Ovary (tissue), 3 donors: ENCODE data around the gene GRHL3.

ENCODE experiments used
- POLR2A ChIP-seq: fragments of 450-650 bp; IDR thresholded peaks from one replicate; pipeline ENCODE4 v1.6.1; 2017; ENCODE audit warnings: antibody characterized with exemption, mild to moderate bottlenecking, moderate library complexity
- TF ChIP-seq, protein P1 (sequence below), 3 donors: fragments of 450-650 bp in 2 of 3; fragments of 200-600 bp in 1 of 3; IDR thresholded peaks; one replicate each; pipeline versions ENCODE4 v1.5.1 to v1.8.0; 2016 to 2022; ENCODE audit warnings: antibody characterized with exemption in 3 of 3, mild to moderate bottlenecking in 1 of 3
- donor health status: DM: no; HTN: no; CAD: no.

DNA sequence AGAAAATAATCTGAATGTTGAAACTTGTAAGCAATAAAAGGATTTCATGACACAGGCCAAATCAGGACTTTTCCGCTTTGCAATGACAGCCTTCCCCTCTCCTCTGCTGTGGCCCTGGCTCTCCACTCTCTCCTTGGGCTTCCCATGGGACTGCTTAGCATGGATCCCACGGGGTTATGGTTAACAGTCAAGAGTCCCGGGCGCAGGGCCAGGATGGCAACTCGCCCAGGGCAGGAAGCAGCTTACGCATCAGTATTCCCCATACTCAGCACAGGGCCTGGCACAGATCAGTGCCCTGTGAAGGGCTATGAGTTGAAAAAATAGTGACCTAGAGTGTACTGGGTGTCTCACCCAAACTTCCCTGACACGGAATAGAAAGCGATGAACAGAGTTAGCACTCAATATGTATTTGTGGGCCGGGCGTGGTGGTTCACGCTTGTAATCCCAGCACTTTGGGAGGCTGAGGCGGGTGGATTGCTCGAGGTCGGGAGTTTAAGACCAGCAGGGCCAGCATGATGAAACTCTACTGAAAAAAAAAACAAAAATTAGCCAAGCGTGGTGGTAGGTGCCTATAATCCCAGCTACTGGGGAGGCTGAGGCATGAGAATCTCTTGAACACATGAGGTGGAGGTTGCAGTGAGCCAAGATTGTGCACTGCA is 29.1 kb upstream of the GRHL3 start:
- TF ChIP-seq, protein P1, sequence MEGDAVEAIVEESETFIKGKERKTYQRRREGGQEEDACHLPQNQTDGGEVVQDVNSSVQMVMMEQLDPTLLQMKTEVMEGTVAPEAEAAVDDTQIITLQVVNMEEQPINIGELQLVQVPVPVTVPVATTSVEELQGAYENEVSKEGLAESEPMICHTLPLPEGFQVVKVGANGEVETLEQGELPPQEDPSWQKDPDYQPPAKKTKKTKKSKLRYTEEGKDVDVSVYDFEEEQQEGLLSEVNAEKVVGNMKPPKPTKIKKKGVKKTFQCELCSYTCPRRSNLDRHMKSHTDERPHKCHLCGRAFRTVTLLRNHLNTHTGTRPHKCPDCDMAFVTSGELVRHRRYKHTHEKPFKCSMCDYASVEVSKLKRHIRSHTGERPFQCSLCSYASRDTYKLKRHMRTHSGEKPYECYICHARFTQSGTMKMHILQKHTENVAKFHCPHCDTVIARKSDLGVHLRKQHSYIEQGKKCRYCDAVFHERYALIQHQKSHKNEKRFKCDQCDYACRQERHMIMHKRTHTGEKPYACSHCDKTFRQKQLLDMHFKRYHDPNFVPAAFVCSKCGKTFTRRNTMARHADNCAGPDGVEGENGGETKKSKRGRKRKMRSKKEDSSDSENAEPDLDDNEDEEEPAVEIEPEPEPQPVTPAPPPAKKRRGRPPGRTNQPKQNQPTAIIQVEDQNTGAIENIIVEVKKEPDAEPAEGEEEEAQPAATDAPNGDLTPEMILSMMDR (IDR thresholded peaks at IDR 0.05), result no peak
- no peak for TF ChIP-seq POLR2A
